K562 (cell line): ENCODE data around the gene KATNAL2. TPM values are rescaled to one million over a fixed set of nuclear protein-coding genes. Genes with fewer than 3 reads are reported as not detected.

Experiments used
- ATF3 ChIP-seq, 2 experiments: fragments of 450-650 bp in 1 of 2; sonication (generic) in 1 of 2; formaldehyde crosslinking in 1 of 2; IDR thresholded peaks in 1 of 2; conservative IDR thresholded peaks in 1 of 2; 2 replicates each; pipeline versions ENCODE4 v1.6.1 to v1.8.1; 2016 to 2023; ENCODE audit warnings: mild to moderate bottlenecking in 2 of 2, moderate library complexity in 2 of 2, inconsistent platforms in 1 of 2, missing genetic modification reagents in 1 of 2
- CBFA2T2 ChIP-seq: fragments of 450-650 bp; conservative IDR thresholded peaks from 2 replicates; pipeline ENCODE4 v1.6.1; 2017; ENCODE audit warnings: mild to moderate bottlenecking
- CXXC5 ChIP-seq: fragments of 250-450 bp; sonication (Bioruptor Pico); IDR thresholded peaks from 2 replicates; pipeline ENCODE4 v1.8.0; 2022; ENCODE audit warnings: inconsistent platforms, mild to moderate bottlenecking, moderate library complexity
- DLX4 ChIP-seq: fragments of 250-450 bp; sonication (Bioruptor Pico); IDR thresholded peaks from 2 replicates; pipeline ENCODE4 v1.6.1; 2021; ENCODE audit warnings: mild to moderate bottlenecking
- KAT7 ChIP-seq: sonication (generic); formaldehyde crosslinking; IDR thresholded peaks from 2 replicates; pipeline ENCODE4 v1.8.0; 2022; ENCODE audit warnings: missing genetic modification reagents, mild to moderate bottlenecking, borderline replicate concordance
- MTA1 ChIP-seq: fragments of 450-650 bp; IDR thresholded peaks from 2 replicates; pipeline ENCODE4 v1.6.1; 2017; ENCODE audit warnings: borderline replicate concordance
- RBM17 ChIP-seq: fragments of 200-400 bp; formaldehyde crosslinking; IDR thresholded peaks from 2 replicates; pipeline ENCODE4 v1.6.1; 2017; ENCODE audit warnings: low read depth, mild to moderate bottlenecking, low read length, borderline replicate concordance
- polyA plus RNA-seq, 8 experiments: library from polyadenylated mRNA; depleted of rRNA in 4 of 8; stranded (reverse) in 5 of 8; unstranded in 3 of 8; fragments of >200 nt; fragmentation: Nextera tagmentation in 2 of 8; fragmentation: Illumina TruSeq in 1 of 8; extraction: Ambion mirVana in 2 of 8; extraction: Trizol in 1 of 8; gene quantifications; 2 replicates each; pipeline versions ENCODE4 v1.2.1 to v1.2.3, GENCODE V29; 2011 to 2014; ENCODE audit warnings: inconsistent platforms in 1 of 8, missing spikeins in 1 of 8
- total RNA-seq, 7 experiments: library from RNA; depleted of rRNA in 6 of 7; stranded (reverse); fragments of >200 nt in 6 of 7; fragmentation: Illumina TruSeq in 2 of 7; extraction: Trizol in 2 of 7; gene quantifications; 2 replicates each; pipeline versions ENCODE4 v1.2.1 to v1.2.3, GENCODE V29; 2011 to 2021; ENCODE audit warnings: low replicate concordance in 1 of 7

KATNAL2 gene
- total and polyA plus RNA-seq, 9 of the 15 experiments (the other 6 are each of a cell fraction or from before 2014, with no cell fraction given) = 0.08 to 1.2 (median 0.48) TPM

GRCh38 chr18:46917108-46917802 lies at the start of gene KATNAL2, which contains the start of gene PIAS2 (continued):
- no peak for TF ChIP-seq ATF3 (IDR thresholded peaks at IDR 0.05)
- TF ChIP-seq ATF3 (CRISPR knock-in tag; conservative IDR thresholded peaks at IDR 0.05) = no peak
- TF ChIP-seq RBM17 = no peak
- no peak for TF ChIP-seq DLX4 (CRISPR knock-in tag)
- peak; percentile 80 for TF ChIP-seq CXXC5 (CRISPR knock-in tag)
- TF ChIP-seq CBFA2T2 = no peak
- TF ChIP-seq MTA1 = no peak
- TF ChIP-seq KAT7 (CRISPR knock-in tag) = 0 out of 2 replicates have a peak, but pooled peaks have one; percentile 32
